ENCODE measurements around the gene CD300LB. TPM values are rescaled to one million over a fixed set of nuclear protein-coding genes. Genes with fewer than 3 reads are reported as not detected.
A peak's percentile ranks its signal among the peaks of the same experiment; 100 is the strongest.

The CD300LB gene
- total and polyA plus RNA-seq, 3 donors from 2014 or later: 0.30 to 0.99 (median 0.71) TPM

DNA sequence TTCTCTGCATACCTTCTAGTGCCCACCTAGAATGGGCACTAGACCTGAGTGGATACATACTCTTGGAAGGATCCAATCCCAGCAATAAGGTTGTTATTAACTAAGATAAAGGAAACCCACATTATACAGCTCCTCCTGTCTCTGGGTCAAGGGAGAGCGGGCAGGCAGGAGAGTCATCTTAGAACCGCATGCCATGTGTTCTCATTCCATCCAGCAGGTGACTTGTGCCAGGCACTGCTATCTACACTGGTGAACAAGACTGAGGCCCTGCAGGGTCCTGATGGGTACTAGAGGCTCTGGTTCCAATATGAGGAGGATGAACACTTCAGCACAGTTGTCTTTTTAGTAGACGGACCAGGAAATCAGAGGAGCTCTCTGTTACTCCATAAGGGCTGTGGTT, 41.9 kb upstream of the CD300LB start:
- Histone ChIP-seq H3K36me3 (ENCODE audit: low read depth, missing control alignments) (no peaks in the 10 kb centered on the region), H3K27ac (no peak overlapping the region), H3K27me3 (no peaks in the 10 kb centered on the region), H3K4me3 (no peak overlapping the region), H3K4me1 (no peaks in the 10 kb centered on the region), H3K9me3 (no peaks in the 10 kb centered on the region)
- intact Hi-C loops (cut with DNase I; ENCODE audit: low total_unique reads): no loop called here
- TF ChIP-seq, protein P1, sequence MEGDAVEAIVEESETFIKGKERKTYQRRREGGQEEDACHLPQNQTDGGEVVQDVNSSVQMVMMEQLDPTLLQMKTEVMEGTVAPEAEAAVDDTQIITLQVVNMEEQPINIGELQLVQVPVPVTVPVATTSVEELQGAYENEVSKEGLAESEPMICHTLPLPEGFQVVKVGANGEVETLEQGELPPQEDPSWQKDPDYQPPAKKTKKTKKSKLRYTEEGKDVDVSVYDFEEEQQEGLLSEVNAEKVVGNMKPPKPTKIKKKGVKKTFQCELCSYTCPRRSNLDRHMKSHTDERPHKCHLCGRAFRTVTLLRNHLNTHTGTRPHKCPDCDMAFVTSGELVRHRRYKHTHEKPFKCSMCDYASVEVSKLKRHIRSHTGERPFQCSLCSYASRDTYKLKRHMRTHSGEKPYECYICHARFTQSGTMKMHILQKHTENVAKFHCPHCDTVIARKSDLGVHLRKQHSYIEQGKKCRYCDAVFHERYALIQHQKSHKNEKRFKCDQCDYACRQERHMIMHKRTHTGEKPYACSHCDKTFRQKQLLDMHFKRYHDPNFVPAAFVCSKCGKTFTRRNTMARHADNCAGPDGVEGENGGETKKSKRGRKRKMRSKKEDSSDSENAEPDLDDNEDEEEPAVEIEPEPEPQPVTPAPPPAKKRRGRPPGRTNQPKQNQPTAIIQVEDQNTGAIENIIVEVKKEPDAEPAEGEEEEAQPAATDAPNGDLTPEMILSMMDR (IDR thresholded peaks at IDR 0.05): no peak
- TF ChIP-seq POLR2A (IDR thresholded peaks at IDR 0.05): no peak
- DNase-seq: no peak
- WGBS, 2 donors: 87 to 95% methylated on average over 3 of the region's 3 CpGs

DNA sequence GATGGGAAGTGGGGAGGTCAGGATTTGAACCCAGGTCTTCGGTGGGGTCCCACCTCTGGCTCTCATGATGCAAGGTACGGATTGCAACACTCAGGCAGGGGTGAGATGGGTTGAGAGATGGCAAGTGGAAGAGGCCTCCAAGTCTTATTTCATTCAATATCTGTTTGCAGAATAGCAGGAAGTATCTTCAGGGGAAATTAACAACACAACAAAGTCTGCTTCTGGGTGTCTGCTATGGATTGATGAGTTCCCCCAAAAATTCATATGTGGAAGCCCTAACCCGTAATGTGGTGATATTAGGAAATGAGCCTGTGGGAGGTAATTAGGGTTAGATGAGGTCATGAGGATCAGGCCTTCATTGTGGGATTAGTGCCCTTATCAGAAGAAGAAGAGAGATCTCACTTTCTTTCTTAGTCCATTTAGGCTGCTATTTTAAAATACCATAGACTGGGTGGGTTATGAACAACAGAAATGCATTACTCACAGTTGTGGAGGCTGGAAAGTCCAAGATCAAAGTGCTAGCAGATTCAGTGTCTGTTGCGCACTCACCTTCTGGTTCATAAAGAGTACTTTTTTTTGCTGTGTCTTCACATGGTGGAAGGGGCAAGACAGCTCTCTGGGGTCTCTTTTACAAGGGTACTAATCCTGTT, 40.5 kb upstream of the CD300LB start:
- TF ChIP-seq, protein P1 (IDR thresholded peaks at IDR 0.05): no peak
- no peak for TF ChIP-seq POLR2A (IDR thresholded peaks at IDR 0.05)
- H3K4me3 ChIP-seq: no peak overlapping the region
- DNase-seq: no peak
- no peaks in the 10 kb centered on the region for H3K9me3 ChIP-seq
- no peaks in the 10 kb centered on the region for H3K4me1 ChIP-seq
- no peaks in the 10 kb centered on the region for H3K36me3 ChIP-seq (ENCODE audit: low read depth, missing control alignments)
- intact Hi-C loops (cut with DNase I; ENCODE audit: low total_unique reads): no loop called here
- WGBS, 2 donors: 85 to 89% methylated on average over 4 of the region's 4 CpGs
- H3K27me3 ChIP-seq: no peaks in the 10 kb centered on the region
- H3K27ac ChIP-seq: no peak overlapping the region

DNA sequence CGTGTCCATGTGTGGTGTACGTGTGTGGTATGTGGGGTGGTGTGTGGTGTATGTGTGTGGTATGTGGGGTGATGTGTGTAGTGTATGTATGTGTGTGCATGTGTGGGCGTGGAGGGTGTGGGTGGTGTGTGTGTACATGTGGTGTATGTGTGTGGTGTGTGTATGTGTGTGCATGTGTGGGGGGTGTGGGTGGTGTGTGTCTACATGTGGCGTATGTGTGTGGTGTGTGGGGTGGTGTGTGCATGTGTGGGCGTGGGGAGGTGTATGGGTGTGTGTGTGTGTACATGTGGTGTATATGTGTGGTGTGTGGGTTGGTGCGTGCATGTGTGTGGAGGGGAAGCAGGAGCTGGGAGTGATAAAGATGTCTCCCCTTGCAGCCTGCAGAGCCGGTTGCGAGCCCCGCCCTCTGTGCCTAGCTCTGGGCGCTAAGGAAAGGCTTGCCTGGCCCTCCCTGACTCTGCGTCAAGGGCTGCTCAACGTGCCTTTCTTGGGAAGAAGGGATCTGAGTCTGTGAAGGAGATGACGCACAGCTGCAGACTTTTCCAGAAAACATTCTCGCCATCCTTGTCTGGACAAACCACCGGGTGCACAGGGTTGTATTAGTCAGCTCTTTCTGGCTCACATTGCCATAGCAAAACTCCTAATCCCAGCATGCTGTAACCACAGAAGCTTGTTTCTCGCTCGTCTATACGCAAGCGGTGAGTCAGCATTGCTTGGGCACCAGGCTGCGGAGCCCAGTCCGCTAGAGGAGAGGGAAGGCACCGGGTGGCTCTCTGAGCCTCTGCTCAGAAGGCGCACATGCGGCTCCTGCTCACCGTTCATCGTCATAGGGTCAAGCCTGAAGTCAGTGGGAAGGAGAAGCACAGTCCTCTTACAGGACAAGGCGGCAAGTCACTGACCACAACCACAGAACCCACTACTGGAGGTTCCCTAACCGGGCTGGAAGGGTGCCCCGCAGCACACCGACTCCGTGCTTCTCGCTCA, 38.0 kb upstream of the CD300LB start:
- no peaks in the 10 kb centered on the region for H3K4me1 ChIP-seq
- no peaks in the 10 kb centered on the region for H3K9me3 ChIP-seq
- no peaks in the 10 kb centered on the region for H3K36me3 ChIP-seq (ENCODE audit: low read depth, missing control alignments)
- no peak overlapping the region for H3K27ac ChIP-seq
- DNase-seq: peak; percentile 48
- WGBS, 2 donors: 56 to 63% methylated on average over 30 to 32 of the region's 32 CpGs
- TF ChIP-seq POLR2A (IDR thresholded peaks at IDR 0.05): no peak
- TF ChIP-seq, protein P1 (IDR thresholded peaks at IDR 0.05): no peak
- no peak overlapping the region for H3K4me3 ChIP-seq
- intact Hi-C loops (cut with DNase I; ENCODE audit: low total_unique reads): no loop called here
- H3K27me3 ChIP-seq: no peaks in the 10 kb centered on the region

DNA sequence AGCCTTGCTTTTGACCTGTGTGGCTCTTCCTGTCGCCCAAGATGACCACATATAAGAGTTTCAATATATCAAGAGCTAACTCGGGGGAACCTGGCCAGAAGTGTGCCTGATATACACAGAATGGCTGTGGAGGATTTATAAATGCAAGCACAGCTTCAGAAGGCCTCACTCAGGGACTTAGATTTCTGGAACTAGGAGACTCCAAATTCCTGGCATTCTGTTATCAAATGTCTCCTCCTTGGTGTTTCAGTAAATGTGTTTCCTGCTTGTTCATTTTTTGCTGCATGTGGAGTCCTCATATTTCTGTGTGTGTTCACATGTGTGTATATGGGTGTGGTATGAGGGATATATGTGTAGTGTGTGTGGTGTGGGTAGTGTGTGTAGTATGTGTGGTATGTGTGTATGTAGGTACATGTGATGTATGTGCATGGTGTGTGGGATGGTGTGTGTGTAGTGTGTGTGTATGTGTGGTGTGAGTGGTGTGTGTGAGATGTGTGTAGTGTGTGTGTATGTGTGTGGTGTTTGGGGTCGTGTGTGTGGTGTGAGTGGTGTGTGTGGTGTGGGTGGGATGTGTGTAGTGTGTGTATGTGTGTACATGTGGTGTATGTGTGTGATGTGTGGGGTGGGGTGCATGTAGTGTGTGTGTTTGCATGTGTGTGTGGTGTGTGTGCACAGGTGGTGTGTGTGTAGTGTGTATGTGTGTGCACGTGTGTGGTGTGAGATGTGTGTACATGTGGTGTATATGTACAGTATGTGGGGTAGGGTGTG, 37.0 kb upstream of the CD300LB start:
- Histone ChIP-seq H3K27me3 (no peaks in the 10 kb centered on the region), H3K4me3 (no peak overlapping the region), H3K4me1 (no peaks in the 10 kb centered on the region), H3K27ac (no peak overlapping the region), H3K36me3 (ENCODE audit: low read depth, missing control alignments) (no peaks in the 10 kb centered on the region), H3K9me3 (no peaks in the 10 kb centered on the region)
- WGBS, 2 donors: 79% methylated on average over 4 of the region's 4 CpGs
- no peak for TF ChIP-seq POLR2A (IDR thresholded peaks at IDR 0.05)
- TF ChIP-seq, protein P1 (IDR thresholded peaks at IDR 0.05): no peak
- DNase-seq: no peak
- intact Hi-C loops (cut with DNase I; ENCODE audit: low total_unique reads): no loop called here

Data from testis (tissue), 3 donors.